ENCODE results near the gene NPM3. TPM values are rescaled to one million over a fixed set of nuclear protein-coding genes. Genes with fewer than 3 reads are reported as not detected.

NPM3 gene
- total RNA-seq, 1 donor from 2014 or later, result 20.9 TPM

Other genes starting within 250 kb of the NPM3 start
- gene POLL, start 195.2 kb downstream of the NPM3 start, total RNA-seq, result 6.1 TPM
- gene DPCD, start 195.1 kb downstream of the NPM3 start, total RNA-seq, result 13.3 TPM
- gene FBXW4, start 88.3 kb downstream of the NPM3 start, total RNA-seq, result 30.2 TPM
- gene FGF8, start 7.3 kb downstream of the NPM3 start, total RNA-seq, result not detected
- gene OGA, start 35.0 kb upstream of the NPM3 start, total RNA-seq, result 328 TPM
- gene KCNIP2, start 60.4 kb upstream of the NPM3 start, total RNA-seq, result 7.9 TPM